GM12878 (cell line): ENCODE data around the gene CCDC178. TPM values are rescaled to one million over a fixed set of nuclear protein-coding genes. Genes with fewer than 3 reads are reported as not detected.

Experiments
- ATAC-seq: fragments of 200-7000 bp; cut with Tn5 transposase; 3 replicates; pipeline ENCODE4 v1.9.1; 2020; ENCODE audit warnings: mild to moderate bottlenecking, moderate library complexity
- BruUV-seq: library from RNA; stranded (reverse); fragments of 400-500 nt; replicated peaks from 2 replicates; lab custom pipeline; 2021; lab: Mats Ljungman, UMichigan
- CTCF ChIA-PET: fragments of 300-600 bp; sonication (Branson Sonifier 250); formaldehyde crosslinking; extraction: SDS; loops from one replicate; lab custom pipeline; 2021; ENCODE audit warnings: inconsistent platforms; lab: Yijun Ruan, JAX
- POLR2A ChIA-PET: fragments of 350-600 bp; formaldehyde crosslinking; extraction: SDS; loops from one replicate; lab custom pipeline; 2021; ENCODE audit warnings: inconsistent platforms; lab: Charles Lee
- RAD21 ChIA-PET: fragments of 300-600 bp; sonication (Branson Sonifier 250); formaldehyde crosslinking; loops from one replicate; lab custom pipeline; 2023; ENCODE audit warnings: antibody characterized with exemption; ENCODE audit not compliant: unreplicated experiment; lab: Charles Lee
- SMC1A ChIA-PET: fragments of 300-600 bp; sonication (Branson Sonifier 250); formaldehyde crosslinking; loops from one replicate; lab custom pipeline; 2023; ENCODE audit not compliant: unreplicated experiment, uncharacterized antibody; lab: Charles Lee
- DNase-seq: peaks from one replicate; pipeline ENCODE4 v3.0.0-alpha.2; 2011; ENCODE audit warnings: low read depth, low spot score
- FAIRE-seq: peaks from 3 replicates; lab custom pipeline; 2011; peaks lifted over from hg19 to GRCh38; lab: Jason Lieb, UNC
- H2AFZ ChIP-seq: 2 replicates; pipeline ENCODE4 v1.6.0; 2011; ENCODE audit warnings: low read depth, low read length, control low read depth; ENCODE audit not compliant: control insufficient read depth
- H3K27ac ChIP-seq: 2 replicates; pipeline ENCODE4 v1.5.1; 2011; ENCODE audit warnings: control low read depth; ENCODE audit not compliant: control insufficient read depth, insufficient read depth
- H3K27me3 ChIP-seq, 2 experiments: replicated peaks in 1 of 2; 2 replicates each; pipeline versions ENCODE4 v1.6.0 to v1.6.1; 2011; ENCODE audit warnings: low read length in 1 of 2; ENCODE audit not compliant: control insufficient read depth in 2 of 2, insufficient read depth in 2 of 2
- H3K36me3 ChIP-seq, 2 experiments: 2 replicates each; pipeline ENCODE4 v1.5.1; 2011; ENCODE audit warnings: low read length in 1 of 2; ENCODE audit not compliant: control insufficient read depth in 2 of 2, insufficient read depth in 2 of 2
- H3K4me1 ChIP-seq: 2 replicates; pipeline ENCODE4 v1.6.1; 2011; ENCODE audit warnings: mild to moderate bottlenecking, low read length, moderate library complexity, mixed read lengths; ENCODE audit not compliant: control insufficient read depth, insufficient read depth
- H3K4me2 ChIP-seq: 2 replicates; pipeline ENCODE4 v1.6.0; 2011; ENCODE audit warnings: control low read depth; ENCODE audit not compliant: control insufficient read depth, insufficient read depth
- H3K4me3 ChIP-seq: fragments of 200-600 bp; sonication (generic); 2 replicates; pipeline ENCODE4 v1.5.1; 2016
- H3K79me2 ChIP-seq: 2 replicates; pipeline ENCODE4 v1.6.0; 2011; ENCODE audit warnings: low read length; ENCODE audit not compliant: control insufficient read depth, insufficient read depth
- H3K9ac ChIP-seq: 2 replicates; pipeline ENCODE4 v1.8.0; 2011; ENCODE audit warnings: low read length, control low read depth, mixed read lengths; ENCODE audit not compliant: control insufficient read depth, insufficient read depth
- H3K9me3 ChIP-seq: replicated peaks from 3 replicates; pipeline ENCODE4 v1.5.1; 2011; ENCODE audit warnings: mild to moderate bottlenecking, low read length; ENCODE audit not compliant: control insufficient read depth, insufficient read depth
- H4K20me1 ChIP-seq: 2 replicates; pipeline ENCODE4 v1.6.0; 2011; ENCODE audit not compliant: control insufficient read depth, insufficient read depth
- BCL3 ChIP-seq: IDR thresholded peaks from 2 replicates; pipeline ENCODE4 v1.6.1; 2011; ENCODE audit warnings: borderline replicate concordance, low read depth, mild to moderate bottlenecking, moderate library complexity, low read length; ENCODE audit not compliant: insufficient read depth, poor library complexity, severe bottlenecking
- BMI1 ChIP-seq: fragments of 450-650 bp; IDR thresholded peaks from 2 replicates; pipeline ENCODE4 v1.6.1; 2016; ENCODE audit warnings: mild to moderate bottlenecking, moderate library complexity, borderline replicate concordance
- ETV6 ChIP-seq, 2 experiments: fragments of 450-650 bp in 1 of 2; IDR thresholded peaks in 1 of 2; conservative IDR thresholded peaks in 1 of 2; 2 replicates each; pipeline ENCODE4 v1.6.1; 2014; ENCODE audit warnings: antibody characterized with exemption in 1 of 2, borderline replicate concordance in 1 of 2, low read depth in 1 of 2, mild to moderate bottlenecking in 1 of 2, moderate library complexity in 1 of 2
- EZH2 ChIP-seq: IDR thresholded peaks from 2 replicates; pipeline ENCODE4 v1.6.1; 2012; ENCODE audit warnings: low read depth, mild to moderate bottlenecking, control low read depth, inconsistent platforms, low read length, borderline replicate concordance; ENCODE audit not compliant: control insufficient read depth
- IKZF2 ChIP-seq, 2 experiments: fragments of 450-650 bp; IDR thresholded peaks; 2 replicates each; pipeline ENCODE4 v1.6.1; 2017; ENCODE audit warnings: mild to moderate bottlenecking in 2 of 2, moderate library complexity in 2 of 2
- KLF5 ChIP-seq: fragments of 450-650 bp; IDR thresholded peaks from 2 replicates; pipeline ENCODE4 v1.6.1; 2014; ENCODE audit warnings: mild to moderate bottlenecking; ENCODE audit not compliant: partially characterized antibody
- NFXL1 ChIP-seq: fragments of 450-650 bp; IDR thresholded peaks from 2 replicates; pipeline ENCODE4 v1.6.1; 2017; ENCODE audit warnings: antibody characterized with exemption, mild to moderate bottlenecking, borderline replicate concordance
- NFYA ChIP-seq: IDR thresholded peaks from 2 replicates; pipeline ENCODE4 v1.6.1; 2011; ENCODE audit warnings: low read depth, mild to moderate bottlenecking, low read length, improper control_type of control experiment, borderline replicate concordance
- NFYB ChIP-seq: IDR thresholded peaks from 2 replicates; pipeline ENCODE4 v1.6.1; 2011; ENCODE audit warnings: low read depth, mild to moderate bottlenecking, low read length, improper control_type of control experiment, moderate library complexity; ENCODE audit not compliant: insufficient read depth
- NRF1 ChIP-seq: conservative IDR thresholded peaks from 2 replicates; pipeline ENCODE4 v1.6.1; 2011; ENCODE audit warnings: mild to moderate bottlenecking, low read depth, low read length, improper control_type of control experiment
- PML ChIP-seq: IDR thresholded peaks from 2 replicates; pipeline ENCODE4 v1.6.1; 2012; ENCODE audit warnings: low read length, inconsistent platforms
- RAD21 ChIP-seq: IDR thresholded peaks from 2 replicates; pipeline ENCODE4 v1.6.1; 2011; ENCODE audit warnings: mild to moderate bottlenecking, low read depth, low read length, moderate library complexity; ENCODE audit not compliant: insufficient read depth
- RB1 ChIP-seq: fragments of 450-650 bp; formaldehyde crosslinking; IDR thresholded peaks from 2 replicates; pipeline ENCODE4 v1.6.1; 2017; ENCODE audit warnings: mild to moderate bottlenecking, borderline replicate concordance
- RBBP5 ChIP-seq: fragments of 200-600 bp; sonication (generic); conservative IDR thresholded peaks from 2 replicates; pipeline ENCODE4 v1.6.1; 2016
- RFX5 ChIP-seq: IDR thresholded peaks from 2 replicates; pipeline ENCODE4 v1.6.1; 2011; ENCODE audit warnings: low read depth, low read length, improper control_type of control experiment
- SMARCA5 ChIP-seq: fragments of 450-650 bp; IDR thresholded peaks from 2 replicates; pipeline ENCODE4 v1.6.1; 2017; ENCODE audit warnings: mild to moderate bottlenecking
- SREBF1 ChIP-seq: IDR thresholded peaks from 2 replicates; pipeline ENCODE4 v1.6.1; 2012; ENCODE audit warnings: mild to moderate bottlenecking, low read length
- SRF ChIP-seq, 2 experiments: IDR thresholded peaks; 2 replicates each; pipeline ENCODE4 v1.6.1; 2011; ENCODE audit warnings: low read depth in 2 of 2, low read length in 2 of 2, mild to moderate bottlenecking in 1 of 2, moderate library complexity in 1 of 2
- in situ Hi-C: fragments of 300-500 bp; cut with MboI; formaldehyde crosslinking; loops from 9 replicates; pipeline ENCODE4 v1.14.3; 2018; ENCODE audit warnings: mixed read lengths
- intact Hi-C: fragments of 100-400 bp; cut with micrococcal nuclease; formaldehyde crosslinking; loops from one replicate; pipeline ENCODE4 v1.14.2; 2022; ENCODE audit not compliant: unreplicated experiment
- polyA plus RNA-seq, 11 experiments: library from polyadenylated mRNA; depleted of rRNA in 4 of 11; unstranded in 6 of 11; stranded (reverse) in 5 of 11; fragments of >200 nt; fragmentation: Nextera tagmentation in 4 of 11; fragmentation: Illumina TruSeq in 1 of 11; extraction: Ambion mirVana in 4 of 11; extraction: Trizol in 1 of 11; gene quantifications; 1 replicate in 1 of 11; 2 replicates in 10 of 11; pipeline versions ENCODE4 v1.2.1 to v1.2.3, GENCODE V29; 2011 to 2016; ENCODE audit warnings: inconsistent platforms in 2 of 11, missing spikeins in 2 of 11, low read depth in 1 of 11
- total RNA-seq, 4 experiments: library from RNA; depleted of rRNA in 3 of 4; stranded (reverse); fragments of >200 nt in 3 of 4; fragmentation: Illumina TruSeq in 1 of 4; extraction: Trizol in 1 of 4; gene quantifications; 2 replicates each; pipeline versions ENCODE4 v1.2.1 to v1.2.3, GENCODE V29; 2013 to 2021
- TF ChIP-seq, protein P1 (sequence below): fragments of 450-650 bp; formaldehyde crosslinking; IDR thresholded peaks from 2 replicates; pipeline ENCODE4 v1.5.0; 2022; ENCODE audit warnings: mild to moderate bottlenecking, missing genetic modification characterization
- TF ChIP-seq, protein P2 (sequence below): fragments of 450-650 bp; IDR thresholded peaks from 2 replicates; pipeline ENCODE4 v1.6.1; 2017; ENCODE audit warnings: borderline replicate concordance

CCDC178 gene
- total and polyA plus RNA-seq, 10 of the 15 experiments (the other 5 are each of a cell fraction or from before 2014, with no cell fraction given): 0.04 TPM; not detected in 9

DNA sequence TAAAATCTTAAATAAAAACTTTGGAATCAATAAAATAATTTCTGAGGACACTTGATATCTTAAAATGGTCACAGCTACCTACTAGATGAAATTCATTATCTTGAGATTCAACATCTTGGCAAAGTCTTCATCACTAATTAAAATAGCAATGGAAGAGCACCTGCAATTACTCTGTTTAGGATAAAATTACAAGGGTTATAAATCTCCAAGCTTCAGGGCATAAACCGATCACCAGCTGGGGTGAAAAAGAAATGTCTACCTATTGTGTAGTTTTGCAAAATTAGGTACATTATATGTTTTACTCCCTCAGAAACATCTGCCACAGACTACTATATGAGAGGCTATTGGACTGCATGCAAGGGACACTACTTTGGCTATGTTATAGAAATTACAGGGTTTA is 327.1 kb downstream of the CCDC178 start (continued):
- TF ChIP-seq NRF1 (no peak), NFYA (no peak), BCL3 (no peak), SRF (IDR thresholded peaks at IDR 0.05; ENCODE audit: low read depth in 2 of 2, low read length in 2 of 2) (no peak), SMARCA5 (no peak), KLF5 (no peak), RAD21 (no peak), BMI1 (no peak)
- TF ChIP-seq, protein P1, sequence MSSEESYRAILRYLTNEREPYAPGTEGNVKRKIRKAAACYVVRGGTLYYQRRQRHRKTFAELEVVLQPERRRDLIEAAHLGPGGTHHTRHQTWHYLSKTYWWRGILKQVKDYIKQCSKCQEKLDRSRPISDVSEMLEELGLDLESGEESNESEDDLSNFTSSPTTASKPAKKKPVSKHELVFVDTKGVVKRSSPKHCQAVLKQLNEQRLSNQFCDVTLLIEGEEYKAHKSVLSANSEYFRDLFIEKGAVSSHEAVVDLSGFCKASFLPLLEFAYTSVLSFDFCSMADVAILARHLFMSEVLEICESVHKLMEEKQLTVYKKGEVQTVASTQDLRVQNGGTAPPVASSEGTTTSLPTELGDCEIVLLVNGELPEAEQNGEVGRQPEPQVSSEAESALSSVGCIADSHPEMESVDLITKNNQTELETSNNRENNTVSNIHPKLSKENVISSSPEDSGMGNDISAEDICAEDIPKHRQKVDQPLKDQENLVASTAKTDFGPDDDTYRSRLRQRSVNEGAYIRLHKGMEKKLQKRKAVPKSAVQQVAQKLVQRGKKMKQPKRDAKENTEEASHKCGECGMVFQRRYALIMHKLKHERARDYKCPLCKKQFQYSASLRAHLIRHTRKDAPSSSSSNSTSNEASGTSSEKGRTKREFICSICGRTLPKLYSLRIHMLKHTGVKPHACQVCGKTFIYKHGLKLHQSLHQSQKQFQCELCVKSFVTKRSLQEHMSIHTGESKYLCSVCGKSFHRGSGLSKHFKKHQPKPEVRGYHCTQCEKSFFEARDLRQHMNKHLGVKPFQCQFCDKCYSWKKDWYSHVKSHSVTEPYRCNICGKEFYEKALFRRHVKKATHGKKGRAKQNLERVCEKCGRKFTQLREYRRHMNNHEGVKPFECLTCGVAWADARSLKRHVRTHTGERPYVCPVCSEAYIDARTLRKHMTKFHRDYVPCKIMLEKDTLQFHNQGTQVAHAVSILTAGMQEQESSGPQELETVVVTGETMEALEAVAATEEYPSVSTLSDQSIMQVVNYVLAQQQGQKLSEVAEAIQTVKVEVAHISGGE (CRISPR knock-in tag): no peak

DNA sequence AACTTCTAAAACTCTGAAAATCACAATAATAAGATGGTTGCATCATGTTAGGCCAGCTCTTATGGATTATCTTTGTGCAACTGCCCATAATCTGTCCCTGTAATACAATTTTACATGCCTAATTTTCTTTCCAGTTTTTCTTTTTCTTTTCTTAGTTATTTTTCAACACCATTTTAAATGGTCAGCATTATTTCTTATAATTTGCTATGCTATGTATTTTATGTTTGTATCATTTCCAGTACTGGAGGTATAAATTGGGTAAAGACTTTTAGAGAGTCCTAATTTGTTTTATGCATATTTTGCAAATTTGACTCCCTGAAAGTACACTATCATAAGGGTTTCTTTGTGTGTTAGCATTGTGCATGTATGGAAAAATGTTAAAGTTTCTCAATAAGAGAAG is 333.0 kb downstream of the CCDC178 start:
- Histone ChIP-seq H3K4me2 (no peak overlapping the region), H3K4me1 (no peaks in the 10 kb centered on the region), H3K9ac (no peak overlapping the region), H3K27ac (no peak overlapping the region), H3K36me3 (no peaks in the 10 kb centered on the region), H3K9me3 (no peaks in the 10 kb centered on the region), H3K79me2 (no peaks in the 10 kb centered on the region), H4K20me1 (no peaks in the 10 kb centered on the region), H2AFZ (no peak overlapping the region), H3K4me3 (no peak overlapping the region), H3K27me3 (no peaks in the 10 kb centered on the region)
- FAIRE-seq (no peak), ATAC-seq (no peak), DNase-seq (no peak)
- ChIA-PET POLR2A (no interaction called here), RAD21 (no interaction called here), CTCF (no interaction called here), SMC1A (no interaction called here)
- in situ Hi-C loops (no loop called here), intact Hi-C loops (no loop called here)
- no TSS peak for BruUV-seq
- TF ChIP-seq NFXL1 (no peak), IKZF2 (IDR thresholded peaks at IDR 0.05) (no peak), PML (no peak), EZH2 (no peak), ETV6 (conservative IDR thresholded peaks at IDR 0.05 in 1 of 2, IDR thresholded peaks at IDR 0.05 in 1 of 2; ENCODE audit: borderline replicate concordance in 1 of 2, low read depth in 1 of 2) (no peak), NFYB (no peak), SREBF1 (no peak), RB1 (no peak), RFX5 (no peak), RBBP5 (no peak)
- TF ChIP-seq, protein P2, sequence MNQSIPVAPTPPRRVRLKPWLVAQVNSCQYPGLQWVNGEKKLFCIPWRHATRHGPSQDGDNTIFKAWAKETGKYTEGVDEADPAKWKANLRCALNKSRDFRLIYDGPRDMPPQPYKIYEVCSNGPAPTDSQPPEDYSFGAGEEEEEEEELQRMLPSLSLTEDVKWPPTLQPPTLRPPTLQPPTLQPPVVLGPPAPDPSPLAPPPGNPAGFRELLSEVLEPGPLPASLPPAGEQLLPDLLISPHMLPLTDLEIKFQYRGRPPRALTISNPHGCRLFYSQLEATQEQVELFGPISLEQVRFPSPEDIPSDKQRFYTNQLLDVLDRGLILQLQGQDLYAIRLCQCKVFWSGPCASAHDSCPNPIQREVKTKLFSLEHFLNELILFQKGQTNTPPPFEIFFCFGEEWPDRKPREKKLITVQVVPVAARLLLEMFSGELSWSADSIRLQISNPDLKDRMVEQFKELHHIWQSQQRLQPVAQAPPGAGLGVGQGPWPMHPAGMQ: no peak
